Measurements from ENCODE around the gene ARFRP1.

ARFRP1 gene

GRCh38 chr20:63690003-63690897 lies 17.5 kb downstream of the ARFRP1 start:
- no peak for DNase-seq

DNA sequence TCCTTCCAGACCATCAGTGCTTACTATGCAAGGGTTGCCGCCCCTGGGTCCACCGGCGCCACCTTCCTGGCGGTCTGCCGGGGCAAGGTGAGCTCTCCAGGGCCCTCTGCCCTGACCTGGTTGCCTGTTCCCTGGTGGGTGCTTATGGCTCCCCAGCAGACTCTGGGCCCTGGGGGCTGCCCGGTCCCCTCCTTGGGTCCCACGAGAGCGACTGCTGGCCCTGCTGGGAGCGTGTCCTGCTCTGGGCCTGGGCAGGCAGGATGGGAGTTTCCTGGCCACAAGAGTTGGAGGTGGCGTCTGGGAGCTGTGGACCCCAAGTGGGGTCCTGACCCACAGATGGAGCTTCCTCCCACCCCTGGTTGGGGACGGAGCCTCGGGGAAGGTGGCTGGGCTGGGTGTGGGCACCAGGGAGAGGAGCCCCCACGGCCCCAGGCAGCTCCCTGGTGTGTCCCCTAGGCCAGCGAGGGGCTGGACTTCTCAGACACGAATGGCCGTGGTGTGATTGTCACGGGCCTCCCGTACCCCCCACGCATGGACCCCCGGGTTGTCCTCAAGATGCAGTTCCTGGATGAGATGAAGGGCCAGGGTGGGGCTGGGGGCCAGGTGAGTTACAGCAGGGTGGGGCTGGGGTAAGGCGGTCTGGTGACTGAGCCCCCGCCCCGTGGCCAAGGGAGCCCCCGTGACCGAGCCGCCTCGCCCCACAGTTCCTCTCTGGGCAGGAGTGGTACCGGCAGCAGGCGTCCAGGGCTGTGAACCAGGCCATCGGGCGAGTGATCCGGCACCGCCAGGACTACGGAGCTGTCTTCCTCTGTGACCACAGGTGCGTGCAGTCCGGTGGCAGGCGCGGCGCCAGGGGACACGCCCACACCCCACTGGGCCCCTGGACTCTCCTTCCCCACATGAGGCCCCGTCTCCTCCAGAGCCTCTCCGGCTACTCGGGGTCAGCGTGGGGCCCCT lies 18.5 kb downstream of the ARFRP1 start:
- no peak for DNase-seq

DNA sequence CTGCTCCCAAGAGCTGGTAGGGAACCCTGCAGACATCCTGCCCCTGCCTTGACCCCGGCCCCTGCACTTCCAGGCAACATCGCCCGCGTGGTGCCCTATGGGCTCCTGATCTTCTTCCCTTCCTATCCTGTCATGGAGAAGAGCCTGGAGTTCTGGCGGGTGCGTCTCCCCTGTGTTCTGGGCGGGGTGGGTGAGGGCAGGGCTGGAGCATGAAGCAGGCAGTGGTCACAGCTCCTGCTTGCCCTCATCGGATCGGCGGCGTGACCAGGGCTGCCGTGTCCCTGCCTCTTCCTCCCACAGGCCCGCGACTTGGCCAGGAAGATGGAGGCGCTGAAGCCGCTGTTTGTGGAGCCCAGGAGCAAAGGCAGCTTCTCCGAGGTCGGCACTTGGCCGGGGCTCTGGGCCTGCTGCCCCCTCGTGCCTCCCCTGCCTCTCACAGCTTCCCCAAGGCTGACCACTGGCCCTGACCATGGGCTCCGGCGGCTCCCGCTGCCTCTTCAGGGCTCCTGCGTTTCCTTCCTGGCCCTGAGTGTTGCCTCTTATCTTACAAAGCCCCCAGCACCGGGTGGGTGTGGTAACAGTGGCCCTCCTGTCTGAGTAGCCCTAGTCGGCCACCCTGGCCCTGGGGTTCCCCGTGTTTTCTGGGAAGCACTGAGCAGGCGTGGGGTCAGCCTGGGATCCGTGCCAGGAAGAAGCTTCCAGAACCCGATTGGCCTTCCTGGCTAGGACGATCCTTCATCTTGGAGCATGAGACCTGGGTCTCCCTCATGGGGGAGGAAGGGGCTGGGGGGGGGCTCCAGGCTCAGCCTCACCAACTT lies 19.3 kb downstream of the ARFRP1 start:
- DNase-seq: no peak

DNA sequence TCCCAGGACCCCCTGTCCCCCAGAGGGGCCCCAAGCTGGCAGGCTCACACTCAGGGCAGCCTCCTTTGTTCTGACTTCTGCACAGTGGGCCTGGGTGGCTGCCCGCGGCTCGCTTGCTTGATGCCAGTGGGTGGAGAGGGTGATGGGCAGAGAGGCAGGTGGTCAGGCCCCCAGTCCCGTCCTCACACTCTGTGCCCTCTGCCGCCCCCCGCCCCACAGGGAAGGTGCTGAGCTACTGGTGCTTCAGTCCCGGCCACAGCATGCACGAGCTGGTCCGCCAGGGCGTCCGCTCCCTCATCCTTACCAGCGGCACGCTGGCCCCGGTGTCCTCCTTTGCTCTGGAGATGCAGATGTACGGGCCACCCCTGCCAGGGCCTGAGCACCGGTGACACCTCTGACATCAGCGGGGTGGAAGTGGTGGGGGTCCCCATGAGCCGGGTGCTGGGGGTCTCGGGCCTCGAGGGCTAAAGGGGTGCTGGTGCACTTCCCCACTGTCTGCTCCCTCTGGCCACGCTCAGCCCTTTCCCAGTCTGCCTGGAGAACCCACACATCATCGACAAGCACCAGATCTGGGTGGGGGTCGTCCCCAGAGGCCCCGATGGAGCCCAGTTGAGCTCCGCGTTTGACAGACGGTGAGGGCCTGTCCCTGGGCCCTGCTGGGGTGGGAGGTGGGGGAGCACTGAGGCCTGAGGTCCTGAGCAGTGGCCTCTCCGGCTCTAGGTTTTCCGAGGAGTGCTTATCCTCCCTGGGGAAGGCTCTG lies 20.2 kb downstream of the ARFRP1 start:
- no peak for DNase-seq

- DNase-seq: peak; percentile 74
These were observed 21.1 kb downstream of the ARFRP1 start for GRCh38 chr20:63686492-63687321.

GRCh38 chr20:63686094-63686491 lies 21.7 kb downstream of the ARFRP1 start:
- no peak for DNase-seq

- DNase-seq: no peak
These were observed 22.3 kb downstream of the ARFRP1 start for GRCh38 chr20:63685269-63686026.

DNA sequence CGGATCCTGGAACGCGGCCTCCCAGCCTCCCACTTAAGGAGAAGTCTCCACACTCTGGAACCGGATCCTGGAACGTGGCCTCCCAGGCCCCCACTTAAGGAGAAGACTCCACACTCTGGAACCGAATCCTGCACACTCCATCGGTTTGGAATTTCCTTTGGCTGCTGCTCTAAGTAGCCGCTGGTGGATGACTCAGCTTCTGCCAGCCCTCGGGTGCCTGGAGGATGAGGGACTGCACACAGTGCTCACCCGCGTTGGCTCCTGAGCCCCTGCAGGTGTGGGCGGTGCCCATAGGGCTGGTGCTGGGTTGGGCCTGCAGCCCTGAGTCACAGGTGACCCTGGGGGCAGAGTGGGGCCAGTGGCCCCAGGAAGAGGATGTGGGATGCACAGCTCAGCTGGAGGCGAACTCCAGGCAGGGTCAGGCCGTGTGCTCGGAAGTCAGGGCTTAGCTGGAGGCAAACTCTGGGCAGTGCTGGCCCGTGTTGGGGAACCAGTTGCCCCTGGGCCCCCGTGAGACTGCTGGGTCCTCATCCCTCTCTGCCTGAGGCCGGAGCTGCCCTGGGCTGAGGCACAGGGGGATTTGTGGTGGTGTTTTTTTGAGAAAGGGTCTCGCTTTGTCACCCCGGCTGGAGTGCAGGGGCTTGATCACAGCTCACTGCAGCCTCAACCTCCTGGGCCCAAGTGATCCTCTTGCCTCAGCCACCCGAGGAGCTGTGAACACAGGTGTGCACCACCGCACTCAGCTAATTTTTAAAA lies 25.2 kb downstream of the ARFRP1 start:
- DNase-seq: peak; percentile 99

DNA sequence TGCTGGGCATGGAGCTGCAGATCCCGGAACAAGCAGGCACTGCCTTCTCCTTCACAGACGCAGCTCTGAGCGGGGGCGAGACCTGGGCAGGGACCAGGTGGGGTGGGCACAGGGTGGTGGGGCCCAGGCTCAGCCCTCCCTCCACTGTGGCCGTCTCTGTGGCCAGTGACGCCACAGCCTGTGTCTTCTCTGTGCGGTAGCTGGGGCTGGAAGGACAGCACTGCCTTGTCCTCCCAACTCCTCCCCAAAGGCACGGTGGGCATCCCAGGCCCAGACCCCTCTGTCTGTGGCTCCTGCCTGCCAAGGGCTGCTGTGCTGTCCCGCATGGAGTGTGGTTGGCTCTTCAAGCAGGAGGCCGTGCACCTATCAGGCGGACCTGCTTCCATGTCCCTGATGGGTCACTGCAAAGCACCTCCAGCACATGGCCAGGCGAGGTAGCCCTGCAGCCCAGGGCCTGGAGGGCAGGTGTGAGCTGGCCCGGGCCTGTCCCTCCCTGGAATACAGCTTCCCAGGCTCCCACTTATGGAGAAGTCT lies 26.1 kb downstream of the ARFRP1 start:
- DNase-seq: no peak

GRCh38 chr20:63680857-63681608 lies 26.7 kb downstream of the ARFRP1 start:
- no peak for DNase-seq

- DNase-seq: no peak
These were observed 27.3 kb downstream of the ARFRP1 start for GRCh38 chr20:63680427-63680826.

GRCh38 chr20:63679799-63680305 lies 27.9 kb downstream of the ARFRP1 start:
- no peak for DNase-seq

DNA sequence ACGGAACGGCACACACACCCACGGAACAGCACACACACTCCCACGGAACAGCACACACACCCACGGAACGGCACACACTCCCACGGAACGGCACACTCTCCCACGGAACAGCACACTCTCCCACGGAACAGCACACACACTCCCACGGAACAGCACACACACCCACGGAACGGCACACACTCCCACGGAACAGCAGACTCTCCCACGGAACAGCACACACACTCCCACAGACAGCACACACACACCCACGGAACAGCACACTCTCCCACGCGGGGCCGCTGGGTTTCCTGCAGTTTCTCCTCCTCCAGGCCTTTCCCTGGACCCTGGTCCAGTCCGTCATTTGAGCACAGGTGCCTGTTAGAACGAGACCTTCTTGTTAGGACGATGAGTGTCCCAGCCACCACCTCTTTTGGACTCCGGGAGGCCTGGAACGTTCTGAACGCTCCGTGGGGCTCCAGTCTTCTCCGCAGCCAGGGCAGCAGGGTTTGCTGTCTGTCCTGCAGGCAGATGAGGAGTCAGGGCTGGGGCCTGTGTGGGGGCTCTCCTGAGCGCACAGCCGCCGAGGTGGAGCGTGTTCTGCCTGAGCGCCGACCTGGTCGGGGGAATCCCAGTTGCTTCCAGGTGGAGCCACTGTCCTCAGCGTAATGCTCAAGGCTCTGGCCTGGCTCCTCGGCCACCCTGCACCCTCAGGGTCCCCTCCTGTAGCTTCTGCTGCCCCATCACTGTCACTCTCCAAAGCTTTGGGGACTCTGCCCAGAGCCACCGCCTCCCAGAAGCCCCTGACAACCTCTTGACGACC lies 28.9 kb downstream of the ARFRP1 start:
- DNase-seq: no peak

DNA sequence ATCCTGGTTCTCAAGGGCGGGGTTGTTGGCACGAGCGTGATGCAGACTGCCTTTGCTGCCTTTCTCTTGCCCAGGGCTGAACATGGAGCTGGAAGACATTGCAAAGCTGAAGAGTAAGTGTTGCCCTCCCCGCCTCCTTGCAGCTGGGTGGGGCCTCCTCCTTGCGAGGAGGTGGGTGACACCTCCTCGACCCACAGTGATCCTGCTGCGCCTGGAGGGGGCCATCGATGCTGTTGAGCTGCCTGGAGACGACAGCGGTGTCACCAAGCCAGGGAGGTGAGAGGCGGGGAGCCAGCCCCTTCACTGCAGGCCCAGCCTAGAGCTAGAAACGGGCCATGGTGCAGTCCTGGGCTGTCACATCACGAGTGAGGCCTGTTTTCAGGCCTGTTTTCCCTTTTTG lies 29.7 kb downstream of the ARFRP1 start:
- no peak for DNase-seq

GRCh38 chr20:63675681-63676368 lies 32.0 kb downstream of the ARFRP1 start:
- no peak for DNase-seq

DNA sequence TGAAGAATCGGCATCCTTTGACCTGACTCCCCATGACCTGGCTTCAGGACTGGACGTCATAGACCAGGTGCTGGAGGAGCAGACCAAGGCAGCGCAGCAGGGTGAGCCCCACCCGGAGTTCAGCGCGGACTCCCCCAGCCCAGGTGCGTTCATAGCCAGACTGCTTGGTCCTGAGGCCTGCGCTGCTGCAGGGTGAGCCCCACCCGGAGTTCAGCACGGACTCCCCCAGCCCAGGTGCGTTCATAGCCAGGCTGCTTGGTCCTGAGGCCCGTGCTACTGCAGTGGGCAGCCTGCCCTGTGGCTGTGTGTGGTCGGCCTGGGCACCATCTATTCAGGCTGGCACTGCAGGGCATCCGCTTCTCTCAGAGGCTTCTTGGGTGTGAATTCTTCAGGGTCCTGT lies 33.8 kb downstream of the ARFRP1 start:
- no peak for DNase-seq

DNA sequence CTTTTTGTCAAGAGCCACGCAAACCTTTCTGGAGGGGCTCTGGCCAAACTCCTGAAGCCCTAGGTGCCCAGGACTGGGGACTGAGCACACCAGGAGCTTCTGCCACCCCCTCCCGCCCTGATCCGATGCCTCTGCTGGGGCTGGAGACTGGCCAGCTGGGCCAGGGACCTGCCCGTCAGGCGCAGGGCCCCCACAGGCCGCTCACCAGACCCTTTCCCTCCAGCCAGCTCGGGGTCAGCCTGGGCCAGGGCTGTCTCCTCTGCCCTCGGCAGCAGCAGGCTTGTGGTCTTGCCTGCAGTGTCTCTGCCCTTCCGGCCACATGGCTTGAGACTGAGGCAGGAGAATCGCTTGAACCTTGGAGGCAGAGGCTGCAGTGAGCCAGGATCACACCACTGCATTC lies 35.1 kb downstream of the ARFRP1 start:
- DNase-seq: no peak
